Mesodermal cell (in vitro differentiated cells): ENCODE measurements around the gene DRD2.

ENCODE experiments used
- H3K27ac ChIP-seq: 2 replicates; pipeline ENCODE4 v1.7.0; 2013; ENCODE audit warnings: mild to moderate bottlenecking, low read depth, low read length, moderate library complexity; ENCODE audit not compliant: severe bottlenecking
- H3K36me3 ChIP-seq: 2 replicates; pipeline ENCODE4 v1.7.1; 2013; ENCODE audit warnings: mild to moderate bottlenecking, low read length, moderate library complexity; ENCODE audit not compliant: control insufficient read depth, insufficient read depth
- H3K4me1 ChIP-seq: one replicate; pipeline ENCODE4 v1.7.1; 2013; ENCODE audit warnings: mild to moderate bottlenecking, low read length; ENCODE audit not compliant: insufficient read depth, control insufficient read depth, poor library complexity, severe bottlenecking
- H3K4me3 ChIP-seq: 2 replicates; pipeline ENCODE4 v1.7.0; 2013; ENCODE audit warnings: low read length, control low read depth, mild to moderate bottlenecking; ENCODE audit not compliant: insufficient read depth, poor library complexity, severe bottlenecking; ENCODE audit errors: extremely low read depth
- H3K9me3 ChIP-seq: 2 replicates; pipeline ENCODE4 v1.7.1; 2013; ENCODE audit warnings: mild to moderate bottlenecking, low read length, moderate library complexity; ENCODE audit not compliant: control insufficient read depth
- WGBS, 2 experiments: methylation state at CpG; one replicate each; pipeline ENCODE4 v1.1.5; 2013; ENCODE audit warnings: missing lambda C conversion rate in 2 of 2; ENCODE audit not compliant: insufficient coverage in 2 of 2; 5-methylcytosine and 5-hydroxymethylcytosine counted together

Gene DRD2

GRCh38 chr11:113446938-113447337 is 28.3 kb downstream of the DRD2 start:
- Histone ChIP-seq H3K27ac (no peak overlapping the region), H3K9me3 (no peaks in the 10 kb centered on the region), H3K4me1 (peaks cover 27% of the 10 kb centered on the region), H3K36me3 (no peaks in the 10 kb centered on the region), H3K4me3 (no peak overlapping the region)
- 71 to 81% methylated on average over 4 to 5 of the region's 6 CpGs for WGBS, 2 experiments

- Histone ChIP-seq H3K9me3 (no peaks in the 10 kb centered on the region), H3K4me3 (no peak overlapping the region), H3K4me1 (peaks cover 27% of the 10 kb centered on the region), H3K36me3 (no peaks in the 10 kb centered on the region), H3K27ac (no peak overlapping the region)
- WGBS, 2 experiments = 85 to 90% methylated on average over 5 of the region's 6 CpGs
Measured at GRCh38 chr11:113446112-113446511, 29.1 kb downstream of the DRD2 start.

GRCh38 chr11:113444502-113445123 is 30.6 kb downstream of the DRD2 start:
- Histone ChIP-seq H3K27ac (no peak overlapping the region), H3K36me3 (no peaks in the 10 kb centered on the region), H3K4me1 (peaks cover 27% of the 10 kb centered on the region), H3K4me3 (no peak overlapping the region), H3K9me3 (no peaks in the 10 kb centered on the region)
- 90% methylated on average over 4 to 6 of the region's 7 CpGs for WGBS, 2 experiments

GRCh38 chr11:113440816-113441215 is 34.4 kb downstream of the DRD2 start:
- Histone ChIP-seq H3K4me1 (no peaks in the 10 kb centered on the region), H3K4me3 (no peak overlapping the region), H3K27ac (no peak overlapping the region), H3K36me3 (no peaks in the 10 kb centered on the region), H3K9me3 (no peaks in the 10 kb centered on the region)
- WGBS, 2 experiments = 95 to 100% methylated on average over 1 to 2 of the region's 2 CpGs

GRCh38 chr11:113436672-113437252 is 38.4 kb downstream of the DRD2 start:
- Histone ChIP-seq H3K27ac (no peak overlapping the region), H3K4me1 (no peaks in the 10 kb centered on the region), H3K9me3 (no peaks in the 10 kb centered on the region), H3K36me3 (no peaks in the 10 kb centered on the region), H3K4me3 (no peak overlapping the region)
- 87 to 96% methylated on average over 3 of the region's 6 CpGs for WGBS, 2 experiments

- WGBS, 2 experiments = 17 to 88% methylated on average over 1 to 5 of the region's 8 CpGs
- H3K27ac ChIP-seq = no peak overlapping the region
Measured at GRCh38 chr11:113435190-113435968, 39.8 kb downstream of the DRD2 start.

GRCh38 chr11:113431746-113432145 is 43.5 kb downstream of the DRD2 start:
- Histone ChIP-seq H3K27ac (no peak overlapping the region), H3K4me1 (no peaks in the 10 kb centered on the region), H3K36me3 (no peaks in the 10 kb centered on the region), H3K9me3 (no peaks in the 10 kb centered on the region), H3K4me3 (no peak overlapping the region)
- 95 to 100% methylated on average over 2 to 3 of the region's 4 CpGs for WGBS, 2 experiments

More at GRCh38 chr11:113435190-113435968, 39.8 kb downstream of the DRD2 start:
- Histone ChIP-seq H3K9me3 (no peaks in the 10 kb centered on the region), H3K4me3 (no peak overlapping the region), H3K4me1 (no peaks in the 10 kb centered on the region), H3K36me3 (no peaks in the 10 kb centered on the region)

- WGBS, 2 experiments = 88 to 100% methylated on average over 1 to 2 of the region's 6 CpGs
- no peaks in the 10 kb centered on the region for H3K9me3 ChIP-seq
- no peak overlapping the region for H3K4me3 ChIP-seq
- H3K27ac ChIP-seq = no peak overlapping the region
- H3K36me3 ChIP-seq = no peaks in the 10 kb centered on the region
- H3K4me1 ChIP-seq = no peaks in the 10 kb centered on the region
Measured at GRCh38 chr11:113426686-113427085, 48.5 kb downstream of the DRD2 start.

- H3K4me3 ChIP-seq = no peak overlapping the region
- H3K9me3 ChIP-seq = no peaks in the 10 kb centered on the region
- 31 to 46% methylated on average over 2 of the region's 2 CpGs for WGBS, 2 experiments
- H3K4me1 ChIP-seq = no peaks in the 10 kb centered on the region
- no peaks in the 10 kb centered on the region for H3K36me3 ChIP-seq
- no peak overlapping the region for H3K27ac ChIP-seq
Measured at GRCh38 chr11:113420808-113421207, 54.4 kb downstream of the DRD2 start.

GRCh38 chr11:113419454-113420003 is 55.7 kb downstream of the DRD2 start:
- Histone ChIP-seq H3K27ac (no peak overlapping the region), H3K9me3 (no peaks in the 10 kb centered on the region), H3K4me3 (no peak overlapping the region), H3K4me1 (no peaks in the 10 kb centered on the region), H3K36me3 (no peaks in the 10 kb centered on the region)
- 85 to 86% methylated on average over 8 to 11 of the region's 14 CpGs for WGBS, 2 experiments
